ENCODE measurements around the gene FIZ1.

Gene FIZ1

DNA sequence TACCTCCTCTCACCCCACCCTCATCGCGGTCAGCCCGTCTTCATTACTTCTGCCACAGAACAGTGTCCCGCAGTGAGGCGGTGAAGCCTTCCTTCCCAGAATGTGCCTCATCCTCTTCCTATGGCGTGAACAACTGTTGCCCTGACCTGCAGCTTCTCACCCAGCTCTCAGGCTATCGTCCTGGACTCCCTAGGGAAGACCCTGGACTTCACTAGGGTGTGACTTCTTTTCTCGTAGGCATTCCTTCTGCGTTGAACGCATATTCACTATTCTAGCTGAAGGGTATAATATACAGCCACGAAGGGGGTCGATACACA lies 7.1 kb upstream of the FIZ1 start:
- TF ChIP-seq, protein P1, sequence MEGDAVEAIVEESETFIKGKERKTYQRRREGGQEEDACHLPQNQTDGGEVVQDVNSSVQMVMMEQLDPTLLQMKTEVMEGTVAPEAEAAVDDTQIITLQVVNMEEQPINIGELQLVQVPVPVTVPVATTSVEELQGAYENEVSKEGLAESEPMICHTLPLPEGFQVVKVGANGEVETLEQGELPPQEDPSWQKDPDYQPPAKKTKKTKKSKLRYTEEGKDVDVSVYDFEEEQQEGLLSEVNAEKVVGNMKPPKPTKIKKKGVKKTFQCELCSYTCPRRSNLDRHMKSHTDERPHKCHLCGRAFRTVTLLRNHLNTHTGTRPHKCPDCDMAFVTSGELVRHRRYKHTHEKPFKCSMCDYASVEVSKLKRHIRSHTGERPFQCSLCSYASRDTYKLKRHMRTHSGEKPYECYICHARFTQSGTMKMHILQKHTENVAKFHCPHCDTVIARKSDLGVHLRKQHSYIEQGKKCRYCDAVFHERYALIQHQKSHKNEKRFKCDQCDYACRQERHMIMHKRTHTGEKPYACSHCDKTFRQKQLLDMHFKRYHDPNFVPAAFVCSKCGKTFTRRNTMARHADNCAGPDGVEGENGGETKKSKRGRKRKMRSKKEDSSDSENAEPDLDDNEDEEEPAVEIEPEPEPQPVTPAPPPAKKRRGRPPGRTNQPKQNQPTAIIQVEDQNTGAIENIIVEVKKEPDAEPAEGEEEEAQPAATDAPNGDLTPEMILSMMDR (IDR thresholded peaks at IDR 0.05; ENCODE audit: unreplicated experiment in 3 of 3), result peak; percentile 7 to 20 (median 17)
- peaks cover 21% of the 10 kb centered on the region for H3K4me1 Mint-ChIP-seq
- no peaks in the 10 kb centered on the region for H3K9me3 Mint-ChIP-seq
- H3K27ac Mint-ChIP-seq, result peak overlapping the region; percentile 96 to 99 (median 99)
- peak overlapping the region; percentile 97 to 99 (median 99) for H3K4me3 Mint-ChIP-seq
- H3K36me3 Mint-ChIP-seq (ENCODE audit: low read depth), result peaks cover 36% of the 10 kb centered on the region
- no peaks in the 10 kb centered on the region for H3K27me3 Mint-ChIP-seq (ENCODE audit: low read depth)

DNA sequence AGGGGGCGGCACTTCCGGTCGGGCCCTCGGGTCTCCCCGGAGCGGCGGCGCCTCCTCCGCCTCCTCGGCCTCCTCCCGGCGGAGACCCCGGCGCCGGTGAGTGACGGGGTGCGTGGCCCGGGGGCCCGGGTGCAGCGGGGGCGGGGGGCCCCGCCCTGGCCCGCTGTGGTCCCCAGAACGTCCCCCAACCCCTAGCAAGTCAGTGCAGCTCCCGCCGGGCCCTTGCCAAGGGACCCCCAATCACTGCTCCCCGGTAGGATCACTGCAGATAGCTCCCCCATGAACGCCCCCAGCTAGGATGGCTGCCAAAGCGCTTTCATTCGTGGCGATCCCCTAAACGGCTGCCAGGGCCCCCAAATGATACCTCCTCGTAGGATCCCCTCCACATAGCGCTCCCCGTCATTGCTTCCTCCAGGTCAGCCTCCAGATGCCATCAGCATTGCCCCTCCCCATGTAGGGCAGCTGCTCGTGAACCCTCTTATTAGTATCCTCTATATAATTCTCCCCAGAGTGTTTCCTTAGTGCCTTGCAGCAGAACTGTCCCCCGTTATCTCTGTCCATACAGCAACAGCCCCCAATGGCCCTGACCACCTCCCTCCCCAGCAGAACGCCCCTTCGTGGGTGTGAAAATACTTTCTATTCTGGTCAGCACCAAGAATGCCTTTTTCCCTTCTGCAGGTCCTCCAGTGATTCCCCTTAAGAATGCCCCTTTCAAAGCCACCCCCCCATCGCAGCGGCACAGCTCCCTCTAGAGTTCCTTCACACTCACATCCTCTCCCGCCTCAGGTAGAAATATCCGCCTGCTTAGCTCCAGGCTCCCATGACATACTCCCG lies 6.5 kb upstream of the FIZ1 start, which contains the start of gene ZNF865:
Gene ZNF865 (plus strand): TSS at position 11 of the 834 bp plus-strand sequence. CDS start 7,972 bp downstream, outside the sequence.
- Mint-ChIP-seq H3K4me3 (peak within 1 kb of the TSS; percentile 97 to 99 (median 99)), H3K27ac (peak within 1 kb of the TSS; percentile 96 to 99 (median 99)), H3K4me1 (peaks cover 21% of the 10 kb centered on the region), H3K9me3 (no peaks in the 10 kb centered on the region), H3K36me3 (ENCODE audit: low read depth) (peaks cover 33% of the 10 kb centered on the region), H3K27me3 (ENCODE audit: low read depth) (no peaks in the 10 kb centered on the region)
- TF ChIP-seq, protein P1 (IDR thresholded peaks at IDR 0.05; ENCODE audit: unreplicated experiment in 3 of 3), result peak; percentile 73 to 79 (median 77)

DNA sequence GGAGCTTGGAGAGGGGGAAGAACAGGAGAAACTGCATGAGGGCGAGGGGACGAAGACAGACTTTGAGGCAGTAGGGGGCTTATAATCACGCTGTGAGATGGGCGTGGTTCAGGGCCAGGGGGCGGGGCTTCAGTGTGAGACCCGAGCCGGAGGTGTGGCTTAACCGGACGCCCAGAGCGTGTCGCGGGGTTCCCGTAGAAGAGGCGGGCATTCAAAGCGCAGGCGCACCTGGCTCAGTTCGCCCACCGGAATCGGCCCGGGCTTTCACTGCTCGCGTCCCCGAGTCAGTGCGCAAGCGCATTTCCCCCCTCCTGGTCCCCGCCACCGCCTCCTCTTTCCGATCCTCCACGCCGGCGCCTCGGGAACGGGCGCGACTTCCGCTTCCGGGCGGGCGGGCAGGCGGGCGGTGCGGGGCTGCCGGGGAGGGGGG lies 5.9 kb upstream of the FIZ1 start:
- Mint-ChIP-seq H3K27ac (peak overlapping the region; percentile 96 to 99 (median 98)), H3K4me1 (peaks cover 21% of the 10 kb centered on the region), H3K9me3 (no peaks in the 10 kb centered on the region), H3K4me3 (peak overlapping the region; percentile 86 to 89 (median 87)), H3K36me3 (ENCODE audit: low read depth) (peaks cover 28% of the 10 kb centered on the region), H3K27me3 (ENCODE audit: low read depth) (no peaks in the 10 kb centered on the region)
- TF ChIP-seq, protein P1 (IDR thresholded peaks at IDR 0.05; ENCODE audit: unreplicated experiment in 3 of 3), result no peak

DNA sequence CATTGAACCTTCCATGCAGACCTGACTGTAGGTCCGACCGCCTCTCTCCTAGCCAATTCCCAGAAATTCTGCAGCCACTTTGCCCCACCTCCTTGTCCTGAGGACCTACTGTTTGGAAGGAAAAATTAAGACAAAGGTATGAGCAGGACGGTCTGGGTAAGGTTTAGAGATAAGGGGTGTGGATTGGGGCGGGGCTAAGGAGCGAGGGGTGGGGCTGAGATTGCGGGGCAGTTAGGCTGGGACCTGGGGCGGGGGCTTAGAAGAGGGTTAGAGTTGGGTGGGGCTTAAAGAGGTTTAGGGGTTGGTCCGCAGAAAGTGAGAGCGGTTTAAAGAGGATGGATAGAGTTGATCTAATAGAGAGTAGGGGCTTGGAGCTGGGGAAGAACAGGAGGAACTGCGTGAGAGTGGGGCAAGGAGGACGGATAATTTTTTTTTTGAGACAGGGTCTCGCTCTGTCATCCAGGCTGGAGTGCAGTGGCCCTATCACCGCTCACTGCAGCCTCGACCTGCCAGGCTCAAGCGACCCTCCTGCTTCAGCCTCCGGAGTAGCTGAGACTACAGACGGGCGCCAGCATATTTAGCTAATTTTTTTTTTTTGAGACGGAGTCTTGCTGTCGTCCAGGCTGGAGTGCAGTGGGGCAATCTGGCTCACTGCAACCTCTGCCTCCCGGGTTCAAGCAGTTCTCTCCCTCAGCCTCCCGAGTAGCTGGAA lies 4.4 kb upstream of the FIZ1 start:
- TF ChIP-seq, protein P1 (IDR thresholded peaks at IDR 0.05; ENCODE audit: unreplicated experiment in 3 of 3), result no peak
- Mint-ChIP-seq H3K4me3 (peak overlapping the region; percentile 72 to 89 (median 75)), H3K27ac (peak overlapping the region; percentile 85 to 99 (median 96)), H3K4me1 (peaks cover 24% of the 10 kb centered on the region), H3K9me3 (no peaks in the 10 kb centered on the region), H3K27me3 (ENCODE audit: low read depth) (no peaks in the 10 kb centered on the region), H3K36me3 (ENCODE audit: low read depth) (peaks cover 18% of the 10 kb centered on the region)

DNA sequence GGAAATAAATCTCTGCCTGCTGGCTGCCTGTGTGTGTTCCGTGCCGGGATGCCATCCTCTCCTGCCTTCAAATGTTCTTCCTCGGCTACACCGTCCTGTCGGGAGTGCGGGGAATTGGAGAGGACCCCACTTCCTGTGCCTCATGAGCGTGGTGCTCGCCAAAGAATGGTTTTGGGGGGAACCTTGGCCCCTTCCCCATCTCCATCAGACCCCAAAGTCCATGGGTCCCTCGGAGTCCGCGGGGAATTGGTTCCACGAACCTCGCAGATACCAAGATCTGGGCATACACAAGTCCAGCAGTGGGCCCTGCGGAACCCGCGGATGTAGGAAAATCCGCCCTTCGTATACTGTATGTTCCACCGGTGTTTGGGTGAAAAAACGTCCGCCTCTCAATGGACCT lies 3.8 kb upstream of the FIZ1 start:
- TF ChIP-seq, protein P1 (IDR thresholded peaks at IDR 0.05; ENCODE audit: unreplicated experiment in 3 of 3), result no peak
- Mint-ChIP-seq H3K4me1 (peaks cover 28% of the 10 kb centered on the region), H3K27ac (peak overlapping the region; percentile 85 to 96 (median 86)), H3K36me3 (ENCODE audit: low read depth) (peaks cover 19% of the 10 kb centered on the region), H3K27me3 (ENCODE audit: low read depth) (no peaks in the 10 kb centered on the region), H3K4me3 (peak overlapping the region; percentile 64 to 75 (median 72)), H3K9me3 (no peaks in the 10 kb centered on the region)
